Activated CD4-positive, alpha-beta T cell treated with anti-CD3 and anti-CD28 coated beads, Interleukin-2, amount 50 U/mL, for 16 hours (primary cell): ENCODE data around the gene VENTX.
"Not testable (repeated sequence)": the region's sequence is repeated elsewhere in the genome, so short reads cannot be mapped to it uniquely, and the experiment has no call there.

Experiments used
- DNase-seq: peaks from one replicate; pipeline ENCODE4 v3.0.0-alpha.2; 2020

Gene VENTX

DNA sequence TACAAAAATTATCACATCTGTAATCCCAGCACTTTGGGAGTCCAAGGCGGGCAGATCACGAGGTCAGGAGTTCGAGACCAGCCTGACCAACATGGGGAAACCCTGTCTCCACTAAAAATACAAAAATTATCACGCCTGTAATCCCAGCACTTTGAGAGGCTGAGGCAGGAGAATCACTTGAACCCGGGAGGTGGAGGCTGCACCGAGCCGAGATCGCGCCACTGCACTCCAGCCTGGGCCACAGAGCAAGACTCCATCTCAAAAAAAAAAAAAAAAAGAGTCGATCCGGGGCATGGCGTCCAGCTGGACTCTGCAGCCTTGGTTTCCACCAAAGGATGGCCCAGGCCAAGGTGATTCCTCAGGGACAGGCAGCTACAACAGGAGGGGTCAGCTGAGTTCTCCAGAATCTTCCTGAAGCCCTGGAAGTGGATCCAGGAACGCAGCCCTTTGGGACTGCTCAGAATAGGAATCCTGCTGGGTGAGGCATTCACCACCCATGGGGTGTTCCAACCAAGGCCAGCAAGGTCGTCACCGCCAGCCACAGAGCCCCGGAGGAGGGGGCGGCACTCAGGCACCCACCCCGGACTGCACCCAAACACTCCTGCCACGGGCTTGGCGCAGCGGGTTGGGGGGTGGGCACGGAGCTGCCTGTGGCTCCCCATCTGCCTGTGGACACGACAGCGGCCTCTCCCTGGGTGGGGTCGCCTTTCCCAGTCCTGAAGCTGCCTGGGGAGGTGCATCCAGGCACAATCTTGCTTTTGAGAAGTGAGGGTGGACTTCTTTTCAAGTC is 19.7 kb upstream of the VENTX start:
- DNase-seq, result no peak

DNA sequence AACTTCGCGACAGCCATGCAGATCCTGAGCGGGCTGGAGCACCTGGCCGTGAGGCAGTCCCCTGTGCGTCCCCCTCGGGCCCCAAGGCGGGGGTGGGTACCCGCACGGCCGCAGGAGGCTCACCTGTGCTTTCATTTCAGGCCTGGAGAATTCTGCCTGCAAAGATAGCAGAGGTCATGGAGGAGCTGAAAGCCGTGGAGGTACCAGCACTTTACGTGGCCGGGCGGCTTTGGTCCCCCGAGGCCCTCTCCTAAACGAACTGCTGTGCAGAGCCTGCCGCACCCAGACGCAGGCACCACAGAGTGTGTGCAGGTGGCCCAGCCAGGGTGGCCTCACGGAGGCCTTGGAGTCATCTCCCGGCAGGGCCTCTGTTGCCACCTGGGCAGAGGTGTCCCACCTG is 18.8 kb upstream of the VENTX start:
- DNase-seq, result no peak

DNA sequence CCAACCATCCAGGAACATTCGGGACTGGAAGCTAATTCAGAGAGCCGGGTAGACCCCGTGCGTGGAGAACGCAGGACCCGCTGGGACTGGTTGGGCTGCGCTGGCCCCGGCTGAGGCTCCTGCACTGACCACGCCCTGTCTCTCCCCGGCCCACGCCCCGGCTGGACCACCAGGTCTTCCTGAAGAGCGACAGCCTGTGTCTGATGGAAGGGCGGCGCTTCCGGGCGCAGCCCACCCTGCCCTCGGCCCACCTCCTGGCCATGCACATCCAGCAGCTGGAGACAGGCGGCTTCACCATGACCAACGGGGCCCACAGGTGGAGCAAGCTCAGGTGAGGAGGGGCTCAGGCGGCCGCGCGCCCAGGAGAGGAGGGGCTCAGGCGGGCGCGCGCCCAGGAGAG is 17.9 kb upstream of the VENTX start:
- no peak for DNase-seq

DNA sequence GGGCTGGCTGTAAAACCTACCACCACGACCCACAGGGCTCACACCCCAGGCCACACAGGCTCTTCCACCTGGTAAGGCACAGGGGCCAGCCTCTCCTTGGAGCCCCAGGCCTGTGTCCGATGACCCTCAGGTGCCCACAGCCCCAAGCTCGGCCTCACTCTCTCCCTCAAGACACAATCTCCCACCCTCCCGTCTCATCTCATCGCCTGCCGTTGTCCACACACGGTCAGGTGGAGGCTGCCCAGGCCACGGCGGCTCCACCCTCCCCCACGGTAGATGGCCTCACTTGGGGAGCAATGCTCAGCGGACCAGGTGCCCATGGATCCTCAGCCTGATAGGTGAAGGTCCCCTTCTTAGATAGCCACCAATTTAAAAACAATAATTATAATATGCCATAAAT is 16.3 kb upstream of the VENTX start:
- no peak for DNase-seq

DNA sequence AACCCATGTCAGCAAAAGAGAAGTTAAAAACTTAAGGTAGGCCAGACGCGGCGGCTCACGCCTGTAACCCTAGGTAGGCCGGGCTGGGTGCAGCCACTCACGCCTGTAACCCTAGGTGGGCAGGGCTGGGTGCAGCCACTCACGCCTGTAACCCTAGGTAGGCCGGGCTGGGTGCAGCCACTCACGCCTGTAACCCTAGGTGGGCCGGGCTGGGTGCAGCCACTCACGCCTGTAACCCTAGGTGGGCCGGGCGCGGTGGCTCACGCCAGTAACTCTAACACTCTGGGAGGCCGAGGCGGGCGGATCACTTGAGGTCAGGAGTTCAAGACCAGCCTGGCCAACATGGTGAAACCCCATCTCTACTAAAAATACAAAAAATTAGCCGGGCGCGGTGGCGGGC is 15.9 kb upstream of the VENTX start:
- DNase-seq, result not testable (repeated sequence)

DNA sequence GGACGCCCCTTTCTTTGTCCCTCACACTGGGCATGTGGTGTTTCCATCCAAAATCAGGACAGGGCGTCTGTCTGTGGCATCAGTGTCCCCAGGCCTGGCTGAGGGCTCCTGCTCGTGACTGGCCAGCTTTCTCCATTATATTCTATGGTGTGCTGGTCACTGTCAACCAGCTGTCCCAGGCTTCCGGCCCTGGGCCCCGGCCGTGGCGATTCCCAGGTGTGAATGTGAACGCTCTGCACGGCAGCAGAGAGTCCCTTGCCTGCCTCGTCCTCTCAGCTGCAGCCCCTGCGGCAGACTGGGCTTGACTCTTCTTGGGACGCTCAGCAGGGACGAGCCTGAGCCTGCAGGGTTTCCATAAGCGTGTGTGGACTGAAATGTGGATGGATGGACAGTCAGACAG is 13.6 kb upstream of the VENTX start:
- DNase-seq, result no peak

DNA sequence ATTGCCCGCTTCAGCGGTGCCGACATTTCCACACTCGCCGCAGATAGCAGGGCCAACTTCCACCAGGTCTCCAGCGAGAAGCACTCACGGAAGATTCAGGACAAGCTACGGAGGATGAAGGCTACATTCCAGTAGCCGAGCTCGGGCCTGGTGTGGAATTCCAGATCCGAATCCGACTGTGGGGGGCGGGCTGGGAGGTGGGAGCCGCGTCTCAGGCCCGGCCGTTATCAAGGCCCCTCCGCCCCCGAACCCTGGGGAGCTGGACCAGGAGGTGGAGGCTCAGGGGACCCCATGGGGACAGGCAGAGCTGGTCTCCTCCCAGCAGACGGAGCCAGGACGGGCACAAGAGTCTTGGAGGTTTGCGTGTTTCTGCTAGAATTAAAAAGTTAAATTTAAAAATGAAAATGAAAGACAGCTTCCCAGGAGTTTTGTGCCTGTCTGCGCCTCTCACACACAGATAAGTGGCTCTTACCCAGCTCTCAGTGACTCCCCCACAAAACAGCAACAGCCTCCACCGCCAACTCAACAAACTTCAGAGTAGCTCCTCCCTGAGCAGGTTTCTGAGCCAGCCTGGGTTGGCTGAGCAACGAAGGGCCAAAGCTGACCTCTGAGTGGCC is 12.8 kb upstream of the VENTX start:
- DNase-seq, result no peak

DNA sequence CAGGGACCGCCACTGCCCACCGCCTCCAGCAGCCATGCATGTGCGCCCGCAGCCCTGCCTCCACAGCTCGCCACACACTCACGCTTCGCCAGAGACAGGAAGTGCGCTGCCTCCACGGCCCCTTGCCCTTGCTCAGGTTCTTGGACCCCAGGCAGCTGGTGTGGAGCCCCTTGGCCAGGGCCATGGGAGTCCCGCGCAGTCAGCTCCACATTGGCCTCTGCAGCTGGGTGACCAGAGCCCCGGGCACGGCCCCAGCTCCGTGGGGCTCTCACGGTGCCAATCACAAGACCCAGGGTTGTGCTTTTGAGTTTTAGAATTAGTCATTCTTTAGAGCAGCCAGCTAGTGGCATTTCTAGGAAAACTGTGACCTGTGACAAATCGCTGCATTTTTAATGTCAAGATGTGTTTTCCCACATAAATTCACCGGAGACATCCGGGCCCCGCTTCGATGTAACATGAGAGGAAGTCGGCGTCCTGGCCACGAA is 11.9 kb upstream of the VENTX start:
- DNase-seq, result peak; percentile 66

DNA sequence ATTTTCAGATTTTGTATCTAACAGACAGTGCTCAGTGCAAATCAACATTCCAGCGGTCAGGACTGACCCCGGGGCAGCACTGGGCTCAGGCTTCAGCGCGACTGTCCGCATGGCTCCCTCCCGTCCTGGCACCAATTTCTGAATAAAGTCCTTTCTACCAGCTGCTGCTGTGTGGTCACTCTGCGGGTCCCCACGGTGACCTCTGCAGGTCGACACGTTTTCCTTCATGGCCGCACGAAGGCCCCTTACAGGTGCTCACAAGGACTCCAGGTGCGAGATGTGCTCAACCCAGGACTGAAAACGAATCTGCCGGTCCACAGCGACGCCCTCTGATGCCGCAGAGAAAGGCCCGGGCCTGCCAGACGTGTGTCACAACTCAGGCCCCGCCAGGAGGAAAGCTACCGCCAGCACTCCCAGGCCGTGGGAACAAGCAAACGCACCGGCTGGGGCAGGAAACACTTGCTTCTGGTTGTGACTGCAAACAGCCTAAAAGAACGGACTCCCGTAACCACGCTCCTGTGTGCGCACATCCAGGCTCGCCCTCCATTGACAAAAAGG is 11.3 kb upstream of the VENTX start:
- DNase-seq, result peak; percentile 39

DNA sequence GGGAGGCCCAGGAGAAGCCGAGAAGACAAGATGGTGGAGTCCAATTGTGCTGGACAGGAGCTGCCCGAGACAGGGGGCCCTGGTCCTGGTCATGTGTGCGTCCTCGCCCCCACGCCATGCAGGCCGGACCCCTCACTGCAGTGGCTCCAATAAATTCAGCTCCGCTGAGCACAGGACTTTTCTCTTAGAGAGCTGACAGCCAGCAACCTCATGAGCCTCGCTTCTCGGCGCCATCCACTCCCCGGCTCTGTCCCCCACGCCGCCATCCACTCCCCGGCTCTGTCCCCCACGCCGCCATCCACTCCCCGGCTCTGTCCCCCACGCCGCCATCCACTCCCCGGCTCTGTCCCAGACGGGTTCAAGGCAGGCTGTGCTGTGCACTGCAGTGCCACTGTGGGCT is 10.4 kb upstream of the VENTX start:
- no peak for DNase-seq

DNA sequence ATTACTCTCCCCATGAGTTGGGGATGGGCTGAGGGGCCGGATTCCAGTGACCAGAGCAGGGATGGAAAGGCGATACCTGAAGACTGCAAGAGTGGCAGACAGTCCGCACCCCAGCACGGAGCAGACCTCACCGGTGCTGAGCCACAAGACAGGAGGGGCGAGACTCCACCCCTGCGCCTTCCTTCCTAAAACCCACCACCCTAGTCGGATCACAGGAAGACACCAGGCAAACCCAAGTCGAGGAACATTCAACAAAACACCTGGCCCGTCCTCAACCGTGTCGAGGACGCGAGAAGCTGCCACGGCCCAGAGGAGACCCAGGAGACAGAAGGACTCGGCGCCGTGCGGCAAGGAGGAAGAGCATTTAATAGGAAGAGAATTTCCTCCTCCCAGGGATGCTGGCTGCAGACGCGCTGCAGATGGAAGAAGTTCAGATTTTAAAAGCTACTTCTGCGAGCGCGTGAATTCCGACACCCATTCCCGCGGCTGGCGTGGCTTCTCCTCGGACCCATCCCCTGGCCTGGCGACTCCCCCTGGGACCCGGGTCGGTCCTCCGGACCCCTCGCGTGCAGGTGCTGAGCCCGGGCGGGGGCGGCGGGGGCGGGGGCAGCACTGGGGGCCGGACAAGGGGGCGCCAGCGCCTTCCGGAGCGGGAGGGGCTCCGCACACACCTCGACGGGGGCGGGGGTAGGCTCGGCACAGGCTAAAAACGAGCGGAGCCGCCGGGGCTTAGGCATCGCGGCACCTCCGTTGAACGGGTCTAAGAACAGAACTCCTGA is 8.2 kb upstream of the VENTX start:
- DNase-seq, result no peak

DNA sequence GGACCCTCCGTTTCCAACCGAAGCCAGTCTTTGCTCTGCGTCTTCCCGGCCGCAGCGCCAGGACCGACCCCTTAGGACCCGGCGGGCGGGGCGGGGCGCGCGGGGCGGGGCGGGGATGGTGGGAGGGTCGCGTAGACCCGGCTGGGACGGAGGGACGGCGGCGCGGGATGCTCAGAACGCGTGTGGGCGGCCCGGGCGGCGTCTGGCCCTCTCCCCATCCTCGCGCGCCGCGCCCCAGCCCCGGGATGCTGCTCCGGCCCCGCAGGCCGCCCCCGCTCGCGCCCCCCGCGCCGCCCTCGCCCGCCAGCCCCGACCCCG is 7.7 kb upstream of the VENTX start, which contains the start of gene UTF1:
Gene UTF1, plus strand, starts transcription at position 174 of the 318 bp plus-strand sequence. Its CDS starts 72 bp downstream, at position 246.
- no peak for DNase-seq

DNA sequence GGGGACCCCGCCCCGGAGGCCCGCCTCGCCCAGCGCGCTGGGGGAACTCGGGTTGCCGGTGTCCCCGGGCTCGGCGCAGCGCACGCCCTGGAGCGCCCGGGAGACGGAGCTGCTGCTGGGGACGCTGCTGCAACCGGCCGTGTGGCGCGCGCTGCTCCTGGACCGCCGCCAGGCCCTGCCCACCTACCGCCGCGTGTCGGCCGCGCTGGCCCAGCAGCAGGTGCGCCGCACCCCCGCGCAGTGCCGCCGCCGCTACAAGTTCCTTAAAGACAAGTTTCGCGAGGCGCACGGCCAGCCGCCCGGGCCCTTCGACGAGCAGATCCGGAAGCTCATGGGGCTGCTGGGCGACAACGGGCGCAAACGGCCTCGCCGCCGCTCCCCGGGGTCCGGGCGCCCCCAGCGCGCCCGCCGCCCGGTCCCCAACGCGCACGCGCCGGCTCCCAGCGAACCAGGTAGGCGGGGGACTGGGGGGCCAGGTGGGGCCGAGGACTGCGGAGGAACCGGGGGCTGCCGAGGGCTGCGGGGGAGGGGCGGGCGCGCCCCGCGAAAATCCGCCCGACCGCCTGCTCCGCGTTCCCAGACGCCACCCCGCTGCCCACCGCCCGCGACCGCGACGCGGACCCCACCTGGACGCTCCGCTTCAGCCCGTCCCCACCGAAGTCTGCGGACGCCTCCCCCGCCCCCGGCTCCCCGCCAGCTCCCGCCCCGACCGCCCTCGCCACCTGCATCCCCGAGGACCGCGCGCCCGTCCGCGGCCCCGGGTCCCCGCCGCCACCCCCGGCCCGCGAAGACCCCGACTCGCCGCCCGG is 7.1 kb upstream of the VENTX start:
- DNase-seq, result no peak

DNA sequence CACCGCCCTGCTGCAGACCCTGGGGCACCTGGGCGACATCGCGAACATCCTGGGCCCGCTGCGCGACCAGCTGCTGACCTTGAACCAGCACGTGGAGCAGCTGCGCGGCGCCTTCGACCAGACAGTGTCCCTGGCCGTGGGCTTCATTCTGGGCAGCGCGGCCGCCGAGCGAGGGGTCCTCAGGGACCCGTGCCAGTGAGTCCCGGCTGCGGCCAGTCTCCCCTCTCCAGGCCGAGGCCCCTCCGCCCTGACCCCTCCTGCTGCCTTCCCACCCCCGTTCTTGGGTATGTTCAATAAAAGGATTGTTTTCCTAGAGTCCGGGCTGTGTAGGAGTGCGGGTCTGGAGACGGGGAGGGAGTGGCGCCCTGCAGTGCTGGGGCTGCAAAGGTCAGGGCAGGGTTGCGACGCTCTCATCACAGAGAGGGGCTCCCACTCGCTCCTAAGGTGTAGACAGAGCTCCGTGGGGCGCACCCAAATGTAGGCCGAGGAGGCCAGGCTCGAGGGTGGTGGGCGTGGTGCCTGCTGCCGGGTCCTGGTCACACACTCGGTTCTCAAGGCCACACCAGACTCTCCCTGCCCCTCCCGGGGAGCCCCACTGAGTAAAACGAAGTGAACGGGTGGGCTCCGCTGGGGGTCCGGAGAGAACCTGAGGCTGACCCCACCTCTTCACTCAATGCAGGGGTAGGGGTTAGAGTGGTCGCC is 6.3 kb upstream of the VENTX start:
- no peak for DNase-seq

DNA sequence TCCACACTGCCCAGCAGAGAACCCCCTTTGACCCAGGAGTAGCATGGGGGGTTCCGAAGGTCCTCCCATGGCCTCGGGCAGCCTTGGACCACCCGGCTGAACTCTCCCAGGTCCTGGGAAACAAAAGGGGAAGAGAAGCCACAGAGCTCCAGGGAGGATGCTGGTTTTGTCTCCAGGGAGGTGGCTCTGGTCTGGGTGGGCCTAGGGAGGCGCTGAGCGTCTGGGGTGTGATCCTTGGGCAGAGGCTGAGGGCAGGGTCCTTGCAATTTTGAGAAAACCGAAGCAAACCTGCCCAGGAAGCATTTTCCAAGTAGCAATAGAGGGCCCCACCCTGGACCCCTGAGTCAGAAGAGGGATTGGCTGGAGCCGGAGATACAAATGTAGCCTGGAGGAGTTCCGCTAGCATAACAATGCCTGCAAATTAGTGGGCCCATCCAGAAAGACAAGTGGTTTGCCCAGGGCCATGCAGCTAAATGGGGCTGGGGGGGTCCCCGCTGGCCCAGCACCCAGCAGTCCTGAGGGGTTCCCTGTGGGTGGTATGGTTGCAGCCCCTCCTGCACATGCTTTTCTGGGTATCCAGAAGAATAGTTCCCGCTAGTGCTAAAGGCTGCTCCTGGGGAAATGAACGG is 5.6 kb upstream of the VENTX start:
- no peak for DNase-seq

DNA sequence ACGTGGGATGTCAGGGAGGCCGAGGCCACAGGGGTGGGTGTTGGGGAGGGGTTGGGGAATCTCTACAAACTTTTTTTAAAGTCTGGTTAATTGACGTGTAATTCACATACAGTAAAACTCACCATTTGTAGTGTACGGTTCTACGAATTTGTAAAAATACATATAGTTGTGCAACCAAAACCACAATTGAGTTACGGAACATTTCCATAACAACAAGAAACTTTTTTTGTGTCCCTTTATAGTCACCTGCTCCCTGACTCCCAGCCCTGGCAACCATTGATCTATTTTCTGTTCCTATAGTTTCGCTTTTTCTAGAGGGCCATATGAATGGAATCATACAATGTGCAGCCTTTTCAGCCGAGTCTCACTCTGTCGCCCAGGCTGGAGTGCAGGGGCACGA is 2.9 kb upstream of the VENTX start:
- DNase-seq, result not testable (repeated sequence)

DNA sequence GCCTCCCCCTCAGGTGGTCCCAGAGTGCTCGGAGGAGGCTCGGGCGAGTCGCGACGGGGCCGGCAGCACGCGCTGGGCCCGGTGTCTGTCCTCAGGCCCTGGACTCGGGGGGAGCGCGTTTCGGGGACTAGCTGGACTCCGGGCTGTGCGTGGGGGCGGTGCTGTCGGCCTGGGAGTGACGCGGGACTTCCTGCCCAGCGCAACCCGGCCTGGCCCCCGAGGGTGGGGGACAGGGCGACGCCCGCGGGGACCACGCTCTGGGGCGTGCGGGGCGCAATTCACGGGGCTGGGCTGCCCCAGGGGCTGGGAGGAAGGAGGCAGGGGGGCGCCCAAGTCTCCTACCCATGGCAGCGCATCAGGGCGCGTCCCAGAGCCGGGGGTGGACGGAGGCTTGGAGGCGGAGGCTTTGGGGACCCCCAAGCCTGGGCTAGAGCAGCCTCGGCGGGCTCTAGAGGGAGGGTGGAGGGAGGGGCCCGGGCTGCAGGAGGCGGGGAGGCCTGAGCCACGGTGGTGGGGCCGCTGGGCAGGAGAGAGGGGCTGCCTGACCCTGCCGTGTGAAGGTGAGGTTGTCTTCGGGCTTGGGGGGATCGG is 2.3 kb upstream of the VENTX start:
- no peak for DNase-seq

DNA sequence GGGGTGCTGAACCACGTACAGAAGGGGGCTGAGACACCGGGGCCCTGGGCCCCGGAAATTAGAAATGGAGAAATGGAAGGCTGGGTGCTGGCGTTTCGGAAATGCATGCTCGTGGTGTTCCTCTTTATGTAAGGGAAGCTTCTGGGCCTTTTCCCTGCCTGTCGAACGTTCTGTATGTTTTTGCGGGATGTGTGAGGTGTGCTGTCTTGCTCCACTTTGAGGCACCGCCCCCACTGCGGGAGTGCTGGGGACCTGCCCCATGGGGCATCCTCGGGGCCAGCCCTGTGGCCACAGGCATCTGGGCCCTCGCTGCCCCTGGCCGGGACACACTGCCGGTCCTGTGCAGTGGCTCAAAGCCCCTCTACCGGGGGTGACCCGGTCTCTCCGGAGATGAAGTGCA is 1.7 kb upstream of the VENTX start:
- DNase-seq, result no peak

DNA sequence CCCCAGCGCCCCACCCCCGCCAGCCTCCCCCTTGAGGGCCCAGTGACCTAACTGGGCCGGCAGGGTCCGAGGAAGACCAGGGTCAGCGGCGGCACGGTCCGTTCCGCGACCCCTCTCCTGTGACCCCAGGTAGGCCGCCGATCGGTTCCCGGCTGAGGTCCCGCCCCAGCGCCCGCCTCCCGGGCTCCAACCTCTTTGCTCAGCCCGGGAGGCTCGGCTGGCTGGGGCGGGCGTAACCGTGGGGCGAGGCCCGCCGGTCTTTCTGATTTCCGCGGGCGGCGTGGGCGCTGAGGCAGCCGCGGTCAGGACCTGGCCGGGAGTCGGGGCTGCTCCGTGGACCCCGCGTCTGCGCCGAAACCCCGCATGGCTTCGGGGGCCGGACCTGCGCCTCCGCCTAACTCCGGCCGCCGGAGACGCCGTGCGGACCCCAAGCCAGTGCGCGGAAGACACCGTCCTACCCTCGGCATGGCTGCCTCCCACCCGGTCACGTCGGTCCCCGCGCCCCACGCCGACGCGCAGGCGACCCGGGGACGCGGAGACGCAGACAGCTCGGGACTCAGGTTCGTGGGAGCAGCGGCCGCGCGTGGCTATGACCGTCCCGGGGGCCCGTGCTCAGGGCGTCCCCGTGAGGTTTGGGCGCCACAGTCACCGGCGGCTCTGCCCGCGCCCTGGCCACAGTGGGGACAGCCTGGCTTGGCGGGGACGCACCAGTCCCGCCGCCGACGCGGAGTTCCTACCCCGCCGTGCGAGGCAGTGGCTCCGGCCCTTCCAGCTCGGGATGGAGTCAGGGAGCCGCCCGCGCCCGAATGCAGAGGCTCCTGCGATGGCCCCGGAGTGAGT is 1.0 kb upstream of the VENTX start:
- no peak for DNase-seq

DNA sequence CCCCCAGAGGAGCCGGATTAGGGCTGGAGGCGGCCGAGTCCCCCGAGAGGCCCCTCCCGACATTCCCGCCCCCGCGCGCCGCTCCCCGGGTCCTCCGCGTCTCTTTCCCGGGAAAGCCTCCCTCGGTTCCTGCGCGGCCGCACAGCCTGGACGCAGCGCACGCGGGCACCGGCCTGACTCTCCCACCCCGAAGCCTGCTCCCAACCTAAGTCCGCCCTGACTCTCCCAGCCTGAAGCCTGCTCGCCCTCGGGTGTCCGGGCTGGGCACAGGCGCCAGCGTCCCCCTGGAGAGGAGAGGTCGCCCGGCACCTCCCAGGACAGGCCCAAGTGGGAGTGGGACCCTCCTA is 441 bp upstream of the VENTX start:
- no peak for DNase-seq
